ENCODE results near the gene REEP3. TPM values are rescaled to one million over a fixed set of nuclear protein-coding genes. Genes with fewer than 3 reads are reported as not detected.

Gene REEP3
- total RNA-seq, 1 donor from 2014 or later = 18.2 TPM

GRCh38 chr10:63505562-63505961 is 15.6 kb upstream of the REEP3 start:
- intact Hi-C loops (cut with micrococcal nuclease) = no loop called here

DNA sequence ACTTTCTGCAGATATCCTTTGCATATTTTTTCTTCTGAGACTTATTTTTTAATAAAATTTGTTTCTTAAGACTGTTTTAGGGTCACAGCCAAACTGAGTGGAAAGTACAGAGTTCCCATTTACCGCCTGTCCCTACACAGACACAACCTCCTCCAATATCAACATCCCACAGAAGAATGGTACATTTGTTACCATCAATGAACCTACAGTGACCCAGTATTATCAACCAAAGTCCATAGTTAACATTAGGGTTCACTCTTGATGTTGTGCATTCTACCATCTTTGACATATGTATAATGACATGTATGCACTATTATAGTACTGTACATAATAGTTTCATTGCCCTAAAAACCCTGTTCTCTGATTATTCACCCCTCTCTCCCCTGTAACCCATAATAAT is 14.6 kb upstream of the REEP3 start:
- intact Hi-C loops (cut with micrococcal nuclease) = no loop called here

DNA sequence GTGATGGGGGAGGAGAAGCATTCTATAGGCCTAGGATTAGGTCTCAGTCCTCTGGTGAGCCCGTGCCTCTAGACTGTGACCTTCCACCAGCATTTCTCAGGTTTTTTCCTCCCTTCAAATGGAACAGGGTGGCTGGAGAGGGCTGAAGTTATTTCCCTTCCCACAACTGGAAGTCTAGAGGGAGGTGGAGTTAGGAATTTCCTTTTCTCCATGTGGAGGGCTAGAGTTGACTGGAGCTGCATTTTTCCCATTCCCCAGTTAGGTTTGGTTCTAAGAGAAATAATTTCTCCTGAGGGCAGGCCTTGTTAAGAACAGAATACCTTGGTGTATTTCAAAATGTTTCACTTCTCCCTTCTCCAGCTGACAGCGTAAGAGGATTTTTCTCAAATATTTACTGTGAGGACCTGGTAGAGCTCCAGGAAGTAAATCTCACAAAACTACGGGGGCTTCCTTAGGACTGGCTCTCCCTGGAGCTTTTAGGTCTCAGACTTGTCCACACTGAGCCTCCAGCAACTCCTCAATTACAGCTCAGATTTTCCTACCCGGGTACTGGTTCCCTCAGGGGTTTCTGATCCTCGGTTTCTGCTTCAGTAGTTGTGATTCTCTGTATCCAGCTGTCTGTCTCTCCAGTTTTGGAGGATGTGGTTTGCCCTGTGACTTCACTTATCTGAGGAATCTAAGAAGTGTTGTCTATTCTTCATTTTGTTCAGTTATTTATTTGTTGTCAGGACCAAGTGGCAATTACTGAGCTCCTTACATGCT is 6.0 kb upstream of the REEP3 start:
- intact Hi-C loops (cut with micrococcal nuclease) = no loop called here

DNA sequence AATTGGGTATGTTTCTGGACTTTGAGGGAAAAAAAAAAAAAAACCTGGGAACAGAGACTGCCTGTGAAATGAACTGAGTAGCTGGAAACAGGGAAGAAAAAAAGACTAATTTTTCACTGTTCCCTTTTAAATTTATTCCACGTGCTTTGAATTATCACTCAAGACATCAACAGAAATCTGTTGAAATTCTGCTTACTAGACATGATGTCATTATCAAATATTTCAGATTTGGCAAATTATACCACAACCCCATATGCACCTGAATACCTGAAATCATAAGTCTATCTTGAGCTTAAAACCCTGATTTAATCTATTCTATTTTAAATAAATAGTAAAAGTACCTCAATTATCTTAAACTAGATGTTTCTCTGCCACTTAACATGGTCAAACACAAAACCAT is 5.0 kb upstream of the REEP3 start:
- intact Hi-C loops (cut with micrococcal nuclease) = no loop called here

GRCh38 chr10:63518690-63519288 is 2.4 kb upstream of the REEP3 start:
- intact Hi-C loops (cut with micrococcal nuclease) = no loop called here

- intact Hi-C loops (cut with micrococcal nuclease) = loop anchor here (1.0 to 5.0 kb wide), 9 partner anchors 56 to 789 kb away; partner anchors contain the start of genes EGR2, JMJD1C and NRBF2
These were observed 445 bp downstream of the REEP3 start for GRCh38 chr10:63521416-63522276.

GRCh38 chr10:63522277-63522687 is 1.1 kb downstream of the REEP3 start:
- intact Hi-C loops (cut with micrococcal nuclease) = loop anchor here (1.0 to 5.0 kb wide), 7 partner anchors 57 to 790 kb away; partner anchors contain the start of genes EGR2 and JMJD1C

GRCh38 chr10:63522995-63523394 is 1.8 kb downstream of the REEP3 start:
- intact Hi-C loops (cut with micrococcal nuclease) = loop anchor here (1.0 to 5.0 kb wide), 7 partner anchors 58 to 791 kb away; partner anchors contain the start of genes EGR2 and JMJD1C

DNA sequence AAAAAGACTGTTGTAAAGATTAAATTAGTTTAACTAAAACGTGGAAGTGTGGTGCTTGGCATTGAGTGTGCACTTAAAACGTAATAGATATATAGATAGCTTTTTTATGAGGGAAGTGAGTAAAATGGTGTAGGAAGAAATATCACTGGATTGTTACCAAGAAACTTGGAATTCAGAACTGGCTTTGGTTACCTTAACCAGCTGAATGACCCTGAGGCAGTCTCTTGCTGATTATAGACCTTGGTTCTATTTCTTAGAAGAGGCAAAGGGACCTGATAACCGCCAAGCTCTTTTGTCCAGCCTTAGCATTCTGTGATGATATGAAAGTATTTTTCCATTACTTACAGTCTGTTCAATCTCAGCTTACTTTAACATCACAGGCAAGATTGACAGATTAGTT is 3.8 kb downstream of the REEP3 start:
- intact Hi-C loops (cut with micrococcal nuclease) = no loop called here

DNA sequence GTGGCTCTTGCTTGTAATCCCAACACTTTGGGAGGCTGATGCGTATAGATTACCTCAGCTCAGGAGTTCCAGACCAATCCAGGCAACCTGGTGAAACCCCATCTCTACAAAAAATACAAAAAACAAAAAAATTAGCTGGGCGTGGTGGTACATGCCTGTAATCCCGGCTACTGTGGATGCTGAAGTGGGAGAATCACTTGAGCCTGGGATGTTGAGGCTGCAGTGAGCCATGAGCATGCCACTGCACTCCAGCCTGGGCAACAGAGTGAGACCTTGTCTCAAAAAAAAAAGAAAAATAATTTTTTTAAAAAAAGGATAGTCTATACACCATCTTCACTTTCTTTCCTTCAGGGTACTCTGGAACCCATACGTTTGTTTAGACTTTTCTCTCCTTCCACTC is 6.2 kb downstream of the REEP3 start:
- intact Hi-C loops (cut with micrococcal nuclease) = no loop called here

GRCh38 chr10:63528084-63528744 is 7.0 kb downstream of the REEP3 start:
- intact Hi-C loops (cut with micrococcal nuclease) = no loop called here

DNA sequence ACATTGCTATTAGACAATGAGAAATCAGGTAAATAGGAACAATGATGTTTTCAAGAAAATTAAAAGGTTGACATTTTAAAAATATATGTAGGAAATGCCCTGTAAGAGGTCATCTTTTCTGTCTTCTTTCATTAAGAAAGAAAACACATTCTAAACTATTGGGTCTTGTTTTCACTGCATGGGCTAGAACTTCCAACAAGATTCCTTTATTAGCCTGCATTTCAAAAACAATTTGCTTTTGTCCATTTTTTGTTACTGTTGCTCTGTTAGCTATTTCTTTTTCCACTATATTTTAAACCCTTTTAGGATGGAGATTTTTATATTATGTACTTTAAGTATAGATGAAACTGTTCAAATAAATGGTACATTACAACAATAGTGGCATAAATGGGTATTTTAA is 9.2 kb downstream of the REEP3 start:
- intact Hi-C loops (cut with micrococcal nuclease) = no loop called here

DNA sequence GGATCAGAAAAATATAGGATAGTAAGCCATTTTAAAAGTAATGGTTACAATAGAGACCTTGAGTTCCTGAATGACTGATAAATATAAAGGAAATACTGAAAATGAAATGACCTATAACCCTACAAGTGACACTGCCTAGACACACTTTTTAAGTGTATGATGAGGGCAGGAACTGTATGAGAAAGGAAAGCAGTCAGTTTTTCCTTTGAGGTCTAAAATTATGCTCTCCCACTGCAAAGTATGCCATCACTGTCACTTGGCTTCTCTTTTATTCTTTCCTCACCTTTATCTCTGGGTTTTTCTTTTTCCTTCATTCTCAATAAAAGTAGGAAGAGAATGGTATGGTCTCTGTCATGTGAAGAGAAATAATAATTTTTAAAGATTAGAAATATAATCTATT is 13.5 kb downstream of the REEP3 start:
- intact Hi-C loops (cut with micrococcal nuclease) = no loop called here

- intact Hi-C loops (cut with micrococcal nuclease) = no loop called here
These were observed 15.5 kb downstream of the REEP3 start for GRCh38 chr10:63536698-63537097.

- intact Hi-C loops (cut with micrococcal nuclease) = no loop called here
These were observed 16.3 kb downstream of the REEP3 start for GRCh38 chr10:63537536-63537935.

GRCh38 chr10:63539377-63539776 is 18.2 kb downstream of the REEP3 start:
- intact Hi-C loops (cut with micrococcal nuclease) = no loop called here

DNA sequence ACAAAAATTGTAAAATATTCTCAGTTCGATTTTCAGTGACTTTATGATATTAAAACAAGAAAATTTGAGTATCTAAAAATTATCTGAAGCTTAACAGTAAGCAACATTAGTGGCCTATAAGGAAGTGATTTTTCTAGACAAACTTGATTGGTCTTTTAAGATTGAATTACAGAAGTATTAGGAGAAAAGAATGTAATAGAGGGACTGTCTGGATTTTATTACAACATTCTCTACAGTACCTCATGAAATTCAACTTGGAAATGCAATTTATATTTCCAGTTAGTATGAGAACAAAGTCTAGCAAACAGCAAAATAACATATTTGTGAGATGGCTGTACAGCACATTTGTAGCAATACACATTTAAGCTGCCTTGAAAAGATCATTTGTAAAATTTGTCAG is 18.8 kb downstream of the REEP3 start:
- intact Hi-C loops (cut with micrococcal nuclease) = no loop called here

DNA sequence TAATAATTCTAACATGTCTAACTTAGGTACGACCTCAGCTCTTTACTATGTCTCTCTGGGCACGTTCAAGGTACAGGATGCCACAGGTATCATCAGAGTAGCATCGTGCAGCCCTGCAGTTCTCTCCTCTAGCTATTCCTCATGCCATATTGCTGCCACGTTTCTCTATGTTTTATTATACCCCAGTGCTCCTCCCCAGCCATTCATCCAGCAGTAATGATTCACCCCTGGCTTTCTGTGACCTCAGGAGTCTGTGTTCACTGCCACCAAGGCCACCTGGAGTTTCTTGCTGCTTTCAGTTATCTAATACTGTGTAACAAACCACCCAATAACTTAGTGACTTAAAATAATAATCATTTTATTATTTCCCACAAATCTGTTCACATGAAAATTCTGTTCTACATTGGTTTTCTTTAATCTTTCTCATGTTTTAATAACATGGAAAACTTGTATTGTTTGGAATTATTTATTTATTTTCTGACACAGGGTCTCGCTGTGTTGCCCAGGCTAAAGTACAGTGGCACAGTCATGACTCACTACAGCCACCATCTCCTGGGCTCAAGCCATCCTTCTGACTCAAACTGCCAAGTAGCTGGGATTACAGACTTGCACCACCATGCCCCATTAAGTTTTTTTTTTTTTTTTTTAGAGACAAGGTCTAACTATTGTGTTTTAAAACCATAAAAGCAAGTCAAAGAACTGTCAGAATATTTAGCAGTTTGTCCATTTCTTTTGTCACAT is 21.8 kb downstream of the REEP3 start:
- intact Hi-C loops (cut with micrococcal nuclease) = no loop called here

GRCh38 chr10:63543576-63543962 is 22.4 kb downstream of the REEP3 start:
- intact Hi-C loops (cut with micrococcal nuclease) = no loop called here

- intact Hi-C loops (cut with micrococcal nuclease) = no loop called here
These were observed 23.2 kb downstream of the REEP3 start for GRCh38 chr10:63544418-63544817.

Measured in T-helper 2 cell treated with Interferon-gamma antibody and Interleukin-4, amounts not matched to agents 100 ng/mL and 5 ng/mL, for 36 hours (primary cell).